ENCODE results near the gene TIMP2. TPM values are rescaled to one million over a fixed set of nuclear protein-coding genes. Genes with fewer than 3 reads are reported as not detected.

The TIMP2 gene
- total and polyA plus RNA-seq, 2 of the 13 experiments (the other 11 are each of a cell fraction or from before 2014, with no cell fraction given) = 3.8 to 8.5 TPM

- TF ChIP-seq MIER3 (CRISPR knock-in tag; IDR thresholded peaks at IDR 0.05; ENCODE audit: borderline replicate concordance) (no peak), KAT2B (IDR thresholded peaks at IDR 0.05; ENCODE audit: borderline replicate concordance, low read depth, low read length) (no peak)
These were observed 10.5 kb upstream of the TIMP2 start (continued) for GRCh38 chr17:78935419-78936323.

- H3K36me3 ChIP-seq (replicated peaks in 1 of 2; ENCODE audit: control insufficient read depth in 1 of 2, insufficient read depth in 2 of 2, low read length in 2 of 2) = no peaks in the 10 kb centered on the region
- WGBS (ENCODE audit: low lambda C conversion rate) = 53% methylated on average over 19 of the region's 19 CpGs
- intact Hi-C loops (cut with micrococcal nuclease; ENCODE audit: unreplicated experiment) (loop anchor here (5.0 to 10.0 kb wide), 2 partner anchors 68 to 1650 kb away; no protein-coding TSS in a partner anchor), in situ Hi-C loops (cut with HindIII; ENCODE audit: extremely low pct_ligation_motif_present, low pct_unique_long_range_greater_than_20kb) (no loop called here)
- ChIA-PET CTCF (ENCODE audit: low intra/inter-chr PET ratio, low total read pairs) (no interaction called here), POLR2A (interaction anchor here (0.9 to 2.6 kb wide), 10 partner anchors 9 to 92 kb away, joined by 3 to 20 read pairs (median 8); partner anchors contain the start of genes LGALS3BP and TIMP2)
- peaks cover 39% of the 10 kb centered on the region for H3K4me1 ChIP-seq (ENCODE audit: insufficient read depth, low read length)
- peaks cover 7 to 46% of the 10 kb centered on the region in 2 experiments; a peak in 4 of 5 replicates for H3K27me3 ChIP-seq (ENCODE audit: control insufficient read depth in 1 of 2, insufficient read depth in 2 of 2, low read length in 2 of 2)
- ATAC-seq (no peak), DNase-seq (ENCODE audit: low spot score) (no peak), FAIRE-seq (no peak)
- H3K9me3 ChIP-seq (ENCODE audit: low read length) = no peaks in the 10 kb centered on the region
- H4K20me1 ChIP-seq (ENCODE audit: insufficient read depth, low read length) = no peaks in the 10 kb centered on the region
- H3K4me2 ChIP-seq (ENCODE audit: low read depth, low read length) = peak overlapping the region; percentile 73
- H3K27ac ChIP-seq (ENCODE audit: extremely low read length, insufficient read depth, low read length) = no peak overlapping the region
- no peak overlapping the region for H2AFZ ChIP-seq (ENCODE audit: low read length)
- H3K79me2 ChIP-seq (ENCODE audit: insufficient read depth, low read length) = no peaks in the 10 kb centered on the region
- peak overlapping the region; percentile 46; the same call in 1 of the 2 replicates for H3K9ac ChIP-seq (ENCODE audit: insufficient read depth, low read depth, low read length)
- TF ChIP-seq ZNF337 (CRISPR knock-in tag; IDR thresholded peaks at IDR 0.05; ENCODE audit: borderline replicate concordance, low read depth) = no peak
- TF ChIP-seq ONECUT2 (CRISPR knock-in tag; IDR thresholded peaks at IDR 0.05) = no peak
- no peak for TF ChIP-seq ZNF598 (CRISPR knock-in tag; IDR thresholded peaks at IDR 0.05; ENCODE audit: borderline replicate concordance)
- TF ChIP-seq MYC (CRISPR knock-in tag; IDR thresholded peaks at IDR 0.05; ENCODE audit: borderline replicate concordance) = 0 out of 2 replicates have a peak, but pooled peaks have one; percentile 18
- TF ChIP-seq BCLAF1 (IDR thresholded peaks at IDR 0.05) = no peak
- no peak for TF ChIP-seq SKIL (CRISPR knock-in tag; IDR thresholded peaks at IDR 0.05; ENCODE audit: borderline replicate concordance)
- 0 out of 2 replicates have a peak, but pooled peaks have one; percentile 34 for TF ChIP-seq EED (CRISPR knock-in tag; IDR thresholded peaks at IDR 0.05)
- TF ChIP-seq ZNF709 (CRISPR knock-in tag; IDR thresholded peaks at IDR 0.05) = no peak
- no peak for TF ChIP-seq KAT7 (CRISPR knock-in tag; IDR thresholded peaks at IDR 0.05; ENCODE audit: borderline replicate concordance)
- TF ChIP-seq ZNF746 (CRISPR knock-in tag; IDR thresholded peaks at IDR 0.05) = 0 out of 2 replicates have a peak, but pooled peaks have one; percentile 7
- 0 out of 2 replicates have a peak, but pooled peaks have one; percentile 10 for TF ChIP-seq CREB1 (IDR thresholded peaks at IDR 0.05)
- TF ChIP-seq CREB1 (CRISPR knock-in tag; IDR thresholded peaks at IDR 0.05) = no peak
- TF ChIP-seq NFE2 (CRISPR knock-in tag; IDR thresholded peaks at IDR 0.05) = no peak
- BruUV-seq (replicated peaks) = no TSS peak
- H3K4me3 ChIP-seq (replicated peaks in 1 of 3; ENCODE audit: insufficient read depth in 1 of 3, low read depth in 2 of 3, low read length in 3 of 3) = peak overlapping the region in 1 of 3 experiments; percentile 61; a peak in 1 of 6 replicates
These were observed 9.7 kb upstream of the TIMP2 start for GRCh38 chr17:78934681-78935418.
